Lower leg skin (tissue), 3 donors: Measurements from ENCODE around the gene LDHA.

ENCODE experiments used
- CTCF ChIP-seq, 3 donors: fragments of 450-650 bp; IDR thresholded peaks; one replicate each; pipeline ENCODE4 v1.5.1; 2016; ENCODE audit warnings: antibody characterized with exemption in 3 of 3, mild to moderate bottlenecking in 3 of 3, moderate library complexity in 2 of 3
- POLR2A ChIP-seq, 2 donors: fragments of 450-650 bp; IDR thresholded peaks; one replicate each; pipeline ENCODE4 v1.6.1; 2016 to 2017; ENCODE audit warnings: antibody characterized with exemption in 2 of 2, mild to moderate bottlenecking in 1 of 2, moderate library complexity in 1 of 2

- no peak for TF ChIP-seq CTCF (IDR thresholded peaks at IDR 0.05)
- no peak for TF ChIP-seq POLR2A (IDR thresholded peaks at IDR 0.05)
These were observed 768 bp downstream of the LDHA start for GRCh38 chr11:18394928-18395734.
